GM12891 (cell line): ENCODE data around the gene GRIK3.

Experiments used
- DNase-seq: peaks from one replicate; pipeline ENCODE4 v3.0.0; 2011; ENCODE audit warnings: low spot score; ENCODE audit not compliant: insufficient read length
- FAIRE-seq: peaks from 2 replicates; lab custom pipeline; 2011; peaks lifted over from hg19 to GRCh38; lab: Jason Lieb, UNC
- PAX5 ChIP-seq: IDR thresholded peaks from 2 replicates; pipeline ENCODE4 v1.6.1; 2011; ENCODE audit warnings: low read length, moderate library complexity, mild to moderate bottlenecking; ENCODE audit not compliant: insufficient read depth, severe bottlenecking
- POLR2A ChIP-seq: IDR thresholded peaks from 2 replicates; pipeline ENCODE4 v1.6.1; 2011; ENCODE audit warnings: low read depth, low read length, control low read depth
- POLR2AphosphoS5 ChIP-seq: IDR thresholded peaks from 2 replicates; pipeline ENCODE4 v1.6.1; 2011; ENCODE audit warnings: low read depth, low read length, control low read depth
- POU2F2 ChIP-seq: IDR thresholded peaks from 2 replicates; pipeline ENCODE4 v1.6.1; 2011; ENCODE audit warnings: low read depth, mild to moderate bottlenecking, control low read depth, low read length, moderate library complexity
- SPI1 ChIP-seq: IDR thresholded peaks from 2 replicates; pipeline ENCODE4 v1.6.1; 2011; ENCODE audit warnings: low read depth, low read length, control low read depth
- TAF1 ChIP-seq: IDR thresholded peaks from 2 replicates; pipeline ENCODE4 v1.6.1; 2011; ENCODE audit warnings: low read depth, low read length, control low read depth

Gene GRIK3

DNA sequence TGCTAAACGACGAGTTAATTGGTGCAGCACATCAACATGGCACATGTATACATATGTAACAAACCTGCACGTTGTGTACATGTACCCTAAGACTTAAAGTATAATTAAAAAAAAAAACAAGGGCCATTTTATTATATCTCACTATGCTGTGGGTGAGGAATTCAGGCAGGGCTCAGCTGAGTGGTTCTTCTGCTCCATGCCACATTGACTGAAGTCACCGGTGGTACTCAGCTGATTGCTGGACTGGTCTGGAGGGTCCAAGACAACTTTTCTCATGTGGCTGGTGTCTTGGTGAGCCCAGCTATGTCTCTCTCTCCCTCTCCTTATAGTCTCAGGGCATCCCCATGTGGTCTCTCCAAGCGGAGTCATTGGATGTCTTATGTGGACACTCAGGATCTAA lies 275.0 kb downstream of the GRIK3 start:
- no peak for FAIRE-seq
- no peak for TF ChIP-seq PAX5
- no peak for TF ChIP-seq TAF1
- no peak for TF ChIP-seq POLR2A
- no peak for TF ChIP-seq POU2F2
- no peak for DNase-seq

DNA sequence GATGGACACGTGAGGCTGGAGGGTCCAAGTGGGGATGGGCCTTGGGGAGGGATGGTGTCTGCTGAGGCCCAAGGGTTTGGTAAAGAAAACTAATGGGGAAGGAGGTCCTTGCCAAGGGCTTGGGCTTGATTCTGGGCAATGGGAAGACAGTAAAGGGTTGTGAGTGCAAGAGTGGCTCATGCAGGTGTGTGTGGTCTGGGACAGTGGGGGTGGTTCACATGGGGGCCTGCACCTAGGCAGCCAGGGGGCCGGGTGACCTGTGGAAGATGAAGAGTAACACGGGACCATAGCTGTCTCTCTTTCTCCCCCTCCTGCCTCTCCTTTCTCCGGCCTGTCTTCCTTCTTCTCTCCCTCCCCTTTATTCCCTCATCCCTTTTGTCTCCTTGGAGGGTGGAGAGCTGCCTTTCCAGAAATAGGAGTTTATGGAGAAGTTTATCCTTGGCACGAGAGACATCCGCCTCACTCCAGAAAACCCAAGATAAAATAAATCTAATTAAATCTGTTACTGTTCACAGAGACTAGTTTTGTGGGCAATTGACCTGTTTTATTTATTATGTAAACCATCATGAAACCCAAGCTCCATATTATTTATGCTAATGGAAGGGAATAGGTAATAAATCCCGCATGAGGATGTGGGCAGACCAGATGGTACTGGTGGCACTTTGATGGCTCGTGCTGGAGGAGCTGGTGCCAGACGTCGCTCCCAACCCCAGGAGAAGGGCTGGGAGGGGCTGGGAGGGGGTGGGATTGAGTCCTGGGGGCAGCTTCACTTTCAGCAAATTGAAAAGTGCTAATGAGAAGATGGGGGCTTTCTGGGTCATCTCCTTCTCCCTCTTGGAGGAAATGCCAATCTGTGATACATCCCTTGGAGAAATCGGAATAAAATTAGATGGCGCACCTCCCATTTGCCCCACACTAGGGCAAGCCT lies 278.7 kb downstream of the GRIK3 start:
- DNase-seq: no peak
- TF ChIP-seq POLR2AphosphoS5: no peak
- no peak for TF ChIP-seq TAF1
- no peak for TF ChIP-seq PAX5
- no peak for TF ChIP-seq SPI1
- no peak for TF ChIP-seq POLR2A
- TF ChIP-seq POU2F2: no peak
- no peak for FAIRE-seq

DNA sequence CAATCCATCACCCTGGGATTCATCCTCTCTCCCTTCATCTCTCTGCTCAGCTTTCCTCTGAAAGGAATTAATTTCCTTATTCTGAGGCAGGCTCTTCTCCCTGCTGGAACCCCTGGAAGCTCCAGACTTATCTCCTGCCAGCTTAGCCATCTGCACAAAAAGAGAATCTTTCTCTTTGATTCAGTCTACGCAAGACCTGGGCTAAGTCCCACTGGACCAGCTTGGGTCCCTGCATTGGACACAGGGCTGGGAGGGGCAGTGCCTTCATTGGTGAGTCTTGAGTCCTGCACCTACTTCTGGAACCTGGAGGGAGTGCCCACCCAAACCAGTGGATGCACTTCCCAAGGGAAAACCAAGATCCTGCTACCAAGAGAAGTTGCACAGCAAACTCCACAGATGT lies 279.9 kb downstream of the GRIK3 start:
- TF ChIP-seq TAF1: no peak
- no peak for TF ChIP-seq POLR2AphosphoS5
- TF ChIP-seq POU2F2: no peak
- TF ChIP-seq SPI1: no peak
- TF ChIP-seq PAX5: no peak
- no peak for TF ChIP-seq POLR2A
- DNase-seq (no peak), FAIRE-seq (no peak)

DNA sequence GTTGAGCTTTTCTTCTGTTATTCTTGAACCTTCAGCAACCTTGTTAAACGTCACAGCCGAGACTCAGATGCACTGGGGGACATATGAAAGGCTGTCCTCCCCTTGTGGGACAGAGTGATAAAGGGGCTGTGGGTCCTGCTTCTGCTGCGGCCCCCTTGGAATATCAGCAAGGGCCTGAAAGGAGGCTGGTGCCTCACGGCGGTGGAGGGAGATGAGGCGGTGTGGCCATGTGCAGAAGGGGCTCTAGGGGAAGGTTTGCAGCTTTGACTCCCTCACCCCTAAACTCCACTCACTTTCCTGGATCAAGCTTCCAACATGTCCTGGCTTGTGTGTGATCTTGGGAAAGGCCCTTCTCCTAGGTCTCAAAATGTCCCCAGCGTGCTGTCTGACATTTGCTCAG lies 280.9 kb downstream of the GRIK3 start:
- DNase-seq (no peak), FAIRE-seq (no peak)
- TF ChIP-seq PAX5 (no peak), POLR2AphosphoS5 (no peak), TAF1 (no peak), POU2F2 (no peak), SPI1 (no peak), POLR2A (no peak)

DNA sequence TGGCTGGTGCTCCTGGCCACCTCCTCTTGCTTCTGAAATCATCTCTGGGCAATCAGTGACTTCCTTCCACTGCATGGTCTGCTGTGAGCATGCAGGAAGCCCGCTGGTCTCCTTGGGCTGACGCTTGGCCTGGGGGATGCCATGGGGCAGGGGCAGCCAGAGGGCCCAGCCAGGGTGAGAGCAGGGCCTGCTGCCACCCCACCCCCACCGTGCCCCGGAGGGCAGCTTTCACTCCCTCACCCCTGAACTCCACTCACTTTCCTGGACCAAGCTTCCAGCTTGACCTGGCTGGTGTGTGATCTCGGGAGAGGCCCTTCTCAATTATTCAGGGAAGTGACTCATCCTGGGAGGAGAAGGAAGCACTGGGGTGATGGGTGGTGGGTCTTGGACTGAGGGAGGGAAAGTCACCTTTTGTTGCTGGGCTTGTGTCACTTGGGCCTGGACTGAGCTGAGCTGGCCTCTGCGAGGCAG lies 281.4 kb downstream of the GRIK3 start:
- no peak for FAIRE-seq
- TF ChIP-seq POU2F2 (no peak), PAX5 (no peak), SPI1 (no peak), TAF1 (no peak), POLR2AphosphoS5 (no peak), POLR2A (no peak)
- no peak for DNase-seq

DNA sequence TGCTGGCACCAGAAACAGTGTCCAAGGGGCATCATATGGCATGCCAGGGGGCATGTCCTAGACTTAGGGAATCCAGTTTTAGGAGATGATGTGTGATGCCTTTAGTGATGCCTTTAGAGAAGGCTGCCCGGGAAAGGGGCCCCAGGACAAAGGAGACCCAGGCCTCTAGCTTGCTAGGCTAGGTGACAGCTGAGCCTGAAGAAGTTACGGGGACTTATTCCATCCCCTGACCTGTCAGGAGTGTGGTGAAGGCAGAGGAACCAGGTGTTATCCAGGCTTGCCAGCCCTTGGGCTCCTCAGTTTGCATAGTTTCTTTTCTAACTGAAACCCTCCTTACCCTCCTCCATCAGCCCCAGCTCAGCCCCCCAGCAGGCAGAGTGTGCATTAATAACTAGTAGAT lies 281.9 kb downstream of the GRIK3 start:
- FAIRE-seq (no peak), DNase-seq (no peak)
- TF ChIP-seq SPI1 (no peak), PAX5 (no peak), POLR2AphosphoS5 (no peak), POLR2A (no peak), POU2F2 (no peak), TAF1 (no peak)

DNA sequence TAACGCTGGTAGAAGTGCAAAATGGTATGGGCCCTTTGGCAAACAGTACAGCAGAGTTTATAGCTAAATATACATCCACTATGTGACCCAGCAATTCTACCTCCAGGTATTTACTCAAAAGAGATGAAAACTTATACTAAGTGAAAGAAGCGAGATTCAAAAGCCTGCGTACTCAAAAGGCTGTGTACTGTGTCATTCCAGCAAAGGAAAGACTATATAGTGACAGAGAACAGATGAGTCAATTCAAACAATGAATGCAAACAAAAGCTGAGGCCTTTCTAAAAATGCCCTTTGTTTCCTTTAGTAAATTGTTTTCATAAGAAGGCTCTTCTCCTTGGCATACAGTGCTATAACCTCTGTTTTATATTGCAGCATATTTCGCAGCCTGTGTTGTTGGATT lies 282.8 kb downstream of the GRIK3 start:
- no peak for FAIRE-seq
- TF ChIP-seq SPI1: no peak
- TF ChIP-seq PAX5: no peak
- TF ChIP-seq TAF1: no peak
- no peak for TF ChIP-seq POLR2A
- TF ChIP-seq POU2F2: no peak
- no peak for TF ChIP-seq POLR2AphosphoS5
- DNase-seq: no peak

DNA sequence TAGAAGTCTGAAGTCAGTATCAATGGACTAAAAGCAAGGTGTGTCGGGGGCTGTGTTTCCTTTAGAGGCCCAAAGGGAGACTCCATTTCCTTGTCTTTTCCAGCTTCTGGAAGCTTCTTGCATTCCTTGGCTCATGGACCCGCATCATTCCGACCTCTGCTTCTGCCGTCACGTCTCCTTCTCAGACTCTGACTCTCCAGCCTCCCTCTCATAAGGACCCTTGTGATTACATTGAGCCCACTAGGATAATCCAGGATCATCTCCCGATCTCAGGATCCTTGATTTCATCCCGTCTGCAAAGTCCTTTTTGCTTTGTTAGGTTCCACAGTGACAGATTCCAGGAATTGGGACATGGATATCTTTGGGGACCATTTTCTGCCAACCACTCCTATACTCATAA lies 285.8 kb downstream of the GRIK3 start:
- FAIRE-seq: no peak
- no peak for TF ChIP-seq PAX5
- no peak for TF ChIP-seq TAF1
- no peak for TF ChIP-seq SPI1
- TF ChIP-seq POLR2AphosphoS5: no peak
- TF ChIP-seq POLR2A: no peak
- DNase-seq: no peak
